ENCODE measurements around the gene RASA3. TPM values are rescaled to one million over a fixed set of nuclear protein-coding genes. Genes with fewer than 3 reads are reported as not detected.
"Not testable (repeated sequence)": the region's sequence is repeated elsewhere in the genome, so short reads cannot be mapped to it uniquely, and the experiment has no call there.

The RASA3 gene
- total RNA-seq, 1 donor from 2014 or later, result 2.9 TPM

- H3K27me3 ChIP-seq, result peaks cover 42% of the 10 kb centered on the region
- H2AFZ ChIP-seq (replicated peaks), result no peak overlapping the region
- H3K4me1 Mint-ChIP-seq, result peaks cover 73% of the 10 kb centered on the region
- no peak overlapping the region for H3K4me3 ChIP-seq
- peak overlapping the region; percentile 6 for H3K4me3 Mint-ChIP-seq
- TF ChIP-seq EZH2 (IDR thresholded peaks at IDR 0.05) (no peak), CTCF (IDR thresholded peaks at IDR 0.05) (no peak), EZH2phosphoT487 (IDR thresholded peaks at IDR 0.05) (no peak)
- peaks cover 27% of the 10 kb centered on the region for H4K20me1 ChIP-seq (ENCODE audit: low read depth)
- peaks cover 28% of the 10 kb centered on the region for H3K4me1 ChIP-seq
- H3K36me3 ChIP-seq, result no peaks in the 10 kb centered on the region
- H3K9me3 ChIP-seq (ENCODE audit: low read depth), result no peaks in the 10 kb centered on the region
- no peak overlapping the region for H3K9ac ChIP-seq
- peaks cover 4% of the 10 kb centered on the region for H3K36me3 Mint-ChIP-seq
- DNase-seq (ENCODE audit: low spot score), result no peak
- H3K27ac Mint-ChIP-seq, result peak overlapping the region; percentile 75
- H3K4me2 ChIP-seq, result no peak overlapping the region
- H3K79me2 ChIP-seq (ENCODE audit: low read depth), result no peaks in the 10 kb centered on the region
- H3K27me3 Mint-ChIP-seq (ENCODE audit: insufficient read depth, low read depth), result peaks cover 8% of the 10 kb centered on the region
- no peak overlapping the region for H3K27ac ChIP-seq
- H3F3A ChIP-seq (ENCODE audit: low read depth), result peaks cover 3% of the 10 kb centered on the region
- no peaks in the 10 kb centered on the region for H3K9me3 Mint-ChIP-seq
These were observed 5.5 kb downstream of the RASA3 start for GRCh38 chr13:114126789-114127472.

- H3K9me3 Mint-ChIP-seq; H3K9me3 ChIP-seq (ENCODE audit: low read depth); H3K9ac ChIP-seq; H3K27me3 Mint-ChIP-seq (ENCODE audit: insufficient read depth, low read depth); DNase-seq (ENCODE audit: low spot score); H3K79me2 ChIP-seq (ENCODE audit: low read depth); H3K27ac Mint-ChIP-seq; H3K36me3 ChIP-seq; H3K4me3 ChIP-seq; H2AFZ ChIP-seq (replicated peaks); H3K4me2 ChIP-seq; H3K27ac ChIP-seq; H3F3A ChIP-seq (ENCODE audit: low read depth); H3K36me3 Mint-ChIP-seq: not testable (repeated sequence)
- peak overlapping the region; percentile 13 for H3K4me3 Mint-ChIP-seq
- H4K20me1 ChIP-seq (ENCODE audit: low read depth), result peaks cover 18% of the 10 kb centered on the region
- peaks cover 34% of the 10 kb centered on the region for H3K4me1 ChIP-seq
- H3K4me1 Mint-ChIP-seq, result peaks cover 74% of the 10 kb centered on the region
- peaks cover 33% of the 10 kb centered on the region for H3K27me3 ChIP-seq
These were observed 6.3 kb downstream of the RASA3 start for GRCh38 chr13:114126086-114126485.

- Histone ChIP-seq H3K4me2 (no peak overlapping the region), H3K9me3 (ENCODE audit: low read depth) (no peaks in the 10 kb centered on the region), H3K4me3 (no peak overlapping the region), H3K27ac (no peak overlapping the region), H3K36me3 (no peaks in the 10 kb centered on the region), H2AFZ (replicated peaks) (no peak overlapping the region), H3K79me2 (ENCODE audit: low read depth) (no peaks in the 10 kb centered on the region), H3K27me3 (peaks cover 28% of the 10 kb centered on the region), H3F3A (ENCODE audit: low read depth) (peaks cover 10% of the 10 kb centered on the region), H3K9ac (no peak overlapping the region), H4K20me1 (ENCODE audit: low read depth) (peaks cover 18% of the 10 kb centered on the region), H3K4me1 (peaks cover 34% of the 10 kb centered on the region)
- Mint-ChIP-seq H3K36me3 (peaks cover 4% of the 10 kb centered on the region), H3K27ac (no peak overlapping the region), H3K27me3 (ENCODE audit: insufficient read depth, low read depth) (peaks cover 5% of the 10 kb centered on the region), H3K4me1 (peaks cover 74% of the 10 kb centered on the region), H3K4me3 (no peak overlapping the region), H3K9me3 (no peaks in the 10 kb centered on the region)
- TF ChIP-seq CTCF (IDR thresholded peaks at IDR 0.05) (no peak), EZH2phosphoT487 (IDR thresholded peaks at IDR 0.05) (no peak), EZH2 (IDR thresholded peaks at IDR 0.05) (no peak)
- DNase-seq (ENCODE audit: low spot score), result no peak
These were observed 6.8 kb downstream of the RASA3 start for GRCh38 chr13:114125589-114125988.

- peaks cover 70% of the 10 kb centered on the region for H3K4me1 Mint-ChIP-seq
- Histone ChIP-seq H3K27me3 (peaks cover 22% of the 10 kb centered on the region), H3K27ac (no peak overlapping the region), H3K4me2 (no peak overlapping the region), H2AFZ (replicated peaks) (no peak overlapping the region), H4K20me1 (ENCODE audit: low read depth) (peaks cover 12% of the 10 kb centered on the region), H3K9ac (no peak overlapping the region), H3F3A (ENCODE audit: low read depth) (peaks cover 13% of the 10 kb centered on the region), H3K9me3 (ENCODE audit: low read depth) (no peaks in the 10 kb centered on the region), H3K4me1 (peaks cover 30% of the 10 kb centered on the region), H3K79me2 (ENCODE audit: low read depth) (no peaks in the 10 kb centered on the region), H3K36me3 (no peaks in the 10 kb centered on the region), H3K4me3 (no peak overlapping the region)
- peaks cover 4% of the 10 kb centered on the region for H3K36me3 Mint-ChIP-seq
- peaks cover 5% of the 10 kb centered on the region for H3K27me3 Mint-ChIP-seq (ENCODE audit: insufficient read depth, low read depth)
- TF ChIP-seq EZH2phosphoT487 (IDR thresholded peaks at IDR 0.05) (no peak), EZH2 (IDR thresholded peaks at IDR 0.05) (no peak), CTCF (IDR thresholded peaks at IDR 0.05) (no peak)
- H3K9me3 Mint-ChIP-seq, result no peaks in the 10 kb centered on the region
- H3K4me3 Mint-ChIP-seq, result no peak overlapping the region
- DNase-seq (ENCODE audit: low spot score), result no peak
- H3K27ac Mint-ChIP-seq, result no peak overlapping the region
These were observed 7.5 kb downstream of the RASA3 start for GRCh38 chr13:114124921-114125320.

Data from neural progenitor cell (in vitro differentiated cells).